Erythroblast (primary cell): Measurements from ENCODE around the gene SV2B.

Experiments used
- GATA1 ChIP-seq: IDR thresholded peaks from 2 replicates; pipeline ENCODE4 v1.6.1; 2011; ENCODE audit warnings: low read depth, mild to moderate bottlenecking, control low read depth, low read length, moderate library complexity
- POLR2A ChIP-seq: IDR thresholded peaks from 2 replicates; pipeline ENCODE4 v1.6.1; 2011; ENCODE audit warnings: mild to moderate bottlenecking, low read length

GRCh38 chr15:91219206-91219605 lies 119.1 kb downstream of the SV2B start:
- TF ChIP-seq POLR2A, result no peak
- no peak for TF ChIP-seq GATA1
